Hepatocyte (in vitro differentiated cells): ENCODE data around the gene MISP3.

Experiments
- EZH2 ChIP-seq: fragments of 200-600 bp; sonication (generic); IDR thresholded peaks from 2 replicates; pipeline ENCODE4 v1.6.1; 2016; ENCODE audit warnings: antibody characterized with exemption, mild to moderate bottlenecking, borderline replicate concordance
- EZH2phosphoT487 ChIP-seq: fragments of 200-600 bp; sonication (generic); IDR thresholded peaks from one replicate; pipeline ENCODE4 v1.6.1; 2018; ENCODE audit warnings: antibody characterized with exemption, mild to moderate bottlenecking, low read depth, moderate library complexity; ENCODE audit not compliant: unreplicated experiment, severe bottlenecking
- TF ChIP-seq, protein P1 (sequence below): fragments of 200-600 bp; sonication (generic); IDR thresholded peaks from 2 replicates; pipeline ENCODE4 v1.5.1; 2016; ENCODE audit warnings: antibody characterized with exemption, mild to moderate bottlenecking; ENCODE audit not compliant: poor library complexity

- TF ChIP-seq, protein P1, sequence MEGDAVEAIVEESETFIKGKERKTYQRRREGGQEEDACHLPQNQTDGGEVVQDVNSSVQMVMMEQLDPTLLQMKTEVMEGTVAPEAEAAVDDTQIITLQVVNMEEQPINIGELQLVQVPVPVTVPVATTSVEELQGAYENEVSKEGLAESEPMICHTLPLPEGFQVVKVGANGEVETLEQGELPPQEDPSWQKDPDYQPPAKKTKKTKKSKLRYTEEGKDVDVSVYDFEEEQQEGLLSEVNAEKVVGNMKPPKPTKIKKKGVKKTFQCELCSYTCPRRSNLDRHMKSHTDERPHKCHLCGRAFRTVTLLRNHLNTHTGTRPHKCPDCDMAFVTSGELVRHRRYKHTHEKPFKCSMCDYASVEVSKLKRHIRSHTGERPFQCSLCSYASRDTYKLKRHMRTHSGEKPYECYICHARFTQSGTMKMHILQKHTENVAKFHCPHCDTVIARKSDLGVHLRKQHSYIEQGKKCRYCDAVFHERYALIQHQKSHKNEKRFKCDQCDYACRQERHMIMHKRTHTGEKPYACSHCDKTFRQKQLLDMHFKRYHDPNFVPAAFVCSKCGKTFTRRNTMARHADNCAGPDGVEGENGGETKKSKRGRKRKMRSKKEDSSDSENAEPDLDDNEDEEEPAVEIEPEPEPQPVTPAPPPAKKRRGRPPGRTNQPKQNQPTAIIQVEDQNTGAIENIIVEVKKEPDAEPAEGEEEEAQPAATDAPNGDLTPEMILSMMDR, result no peak
- no peak for TF ChIP-seq EZH2
- no peak for TF ChIP-seq EZH2phosphoT487
These were observed 43.2 kb downstream of the MISP3 start for GRCh38 chr19:14115756-14116155.
